ENCODE data around the gene SRBD1.

Gene SRBD1

DNA sequence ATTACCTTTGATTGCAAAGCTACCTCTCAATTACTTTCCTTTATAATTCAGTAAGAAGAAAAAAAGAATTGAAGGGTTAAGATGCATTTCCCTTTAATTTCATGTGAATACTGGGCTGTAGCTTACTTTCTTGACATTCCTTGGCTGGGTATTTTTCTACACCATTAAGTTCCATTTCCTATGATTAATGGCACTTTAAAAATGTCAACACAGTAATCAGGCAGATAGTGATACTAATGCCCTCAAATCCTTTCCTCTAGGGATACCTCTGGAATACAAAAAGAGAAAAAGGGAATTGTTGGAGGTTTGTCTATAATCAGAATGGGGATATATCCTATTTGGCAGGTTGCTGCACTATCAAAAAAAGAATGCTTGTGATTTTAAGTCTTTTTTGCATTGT is 216.9 kb downstream of the SRBD1 start:
- in situ Hi-C loops (cut with HindIII; ENCODE audit: low sequenced_read_pairs) = no loop called here

DNA sequence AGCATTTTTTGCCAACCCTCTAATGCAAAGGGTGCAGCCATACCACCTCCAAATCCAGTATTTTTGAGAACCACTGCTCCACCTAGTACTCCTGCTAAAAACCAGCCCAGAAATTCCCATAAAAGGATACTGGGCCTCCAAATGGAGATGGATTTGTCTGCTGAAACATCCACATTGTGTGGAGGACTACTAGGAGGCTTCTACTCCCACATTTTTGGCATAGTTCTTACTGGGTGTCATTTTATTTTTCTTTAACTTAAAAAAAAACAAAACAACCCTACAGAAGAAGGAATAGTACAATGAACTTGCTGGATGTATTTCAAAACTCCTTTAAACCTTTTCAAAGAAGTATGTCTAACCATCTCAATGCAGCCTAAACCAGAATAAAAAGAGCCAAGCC is 219.2 kb downstream of the SRBD1 start:
- in situ Hi-C loops (cut with HindIII; ENCODE audit: low sequenced_read_pairs) = no loop called here

DNA sequence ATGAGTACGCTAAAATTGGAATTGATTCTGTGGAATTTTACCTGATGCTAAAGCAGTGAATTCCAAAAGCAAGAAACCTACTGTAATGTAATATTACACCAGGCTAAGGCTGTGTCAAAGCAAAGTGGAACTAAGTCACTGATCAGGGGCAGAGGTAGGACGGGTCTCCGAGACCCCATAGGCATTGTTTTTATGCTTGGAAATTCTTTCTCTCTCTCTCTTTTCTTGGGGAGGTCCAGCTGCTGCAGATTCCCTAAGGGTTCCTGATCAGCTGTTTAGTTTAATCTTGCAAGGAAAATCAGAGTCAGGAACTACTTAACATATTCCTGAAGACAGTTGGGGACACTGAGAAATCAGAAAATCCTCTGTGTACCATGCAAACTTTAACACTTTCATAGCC is 220.2 kb downstream of the SRBD1 start:
- in situ Hi-C loops (cut with HindIII; ENCODE audit: low sequenced_read_pairs) = no loop called here

DNA sequence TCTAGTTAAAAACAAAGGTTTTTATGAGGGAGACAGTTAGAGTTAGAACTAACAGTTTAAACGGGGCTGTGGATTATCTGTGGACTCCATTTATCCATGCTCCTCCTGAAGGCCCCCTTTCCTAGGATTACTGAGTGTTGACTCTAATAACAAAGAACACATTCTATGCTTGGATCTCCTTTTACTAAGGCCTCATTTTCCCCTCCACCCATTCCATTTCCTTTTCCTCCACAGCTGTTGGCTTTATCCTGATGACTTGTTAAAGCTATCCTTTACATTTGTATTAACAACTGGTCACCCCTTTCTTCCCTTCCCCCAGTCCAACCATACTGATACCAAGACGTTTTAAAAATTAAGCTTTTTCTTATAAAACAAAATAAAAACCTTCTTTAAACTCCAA is 220.6 kb downstream of the SRBD1 start:
- in situ Hi-C loops (cut with HindIII; ENCODE audit: low sequenced_read_pairs) = no loop called here

- in situ Hi-C loops (cut with HindIII; ENCODE audit: low sequenced_read_pairs) = loop anchor here (5.0 kb wide), 1 partner anchor 51 kb away; no protein-coding TSS in a partner anchor
Observed at GRCh38 chr2:45388541-45389100, 222.4 kb downstream of the SRBD1 start.

- in situ Hi-C loops (cut with HindIII; ENCODE audit: low sequenced_read_pairs) = no loop called here
Observed at GRCh38 chr2:45382744-45383143, 228.3 kb downstream of the SRBD1 start.

GRCh38 chr2:45380131-45380836 is 230.8 kb downstream of the SRBD1 start:
- in situ Hi-C loops (cut with HindIII; ENCODE audit: low sequenced_read_pairs) = no loop called here

- in situ Hi-C loops (cut with HindIII; ENCODE audit: low sequenced_read_pairs) = no loop called here
Observed at GRCh38 chr2:45379399-45380087, 231.5 kb downstream of the SRBD1 start.

DNA sequence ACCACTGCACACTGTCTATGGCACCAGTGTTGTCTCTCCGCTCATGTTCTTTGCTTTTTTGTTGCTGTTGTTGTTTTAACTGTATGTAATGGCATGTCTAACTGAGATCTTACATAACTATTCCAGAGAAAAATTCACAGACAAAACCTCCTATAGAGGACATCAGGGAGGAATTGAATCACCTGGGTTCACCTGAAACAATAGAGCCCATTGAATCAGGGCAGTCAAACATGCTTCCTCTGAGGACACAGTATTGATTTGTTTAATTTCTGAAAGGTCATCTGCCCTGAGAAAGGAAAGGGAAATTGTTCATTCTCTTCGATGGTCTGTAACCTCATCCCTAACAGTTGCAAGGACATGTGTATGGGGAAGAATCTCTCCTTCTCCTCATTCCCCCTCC is 237.5 kb downstream of the SRBD1 start:
- in situ Hi-C loops (cut with HindIII; ENCODE audit: low sequenced_read_pairs) = no loop called here

DNA sequence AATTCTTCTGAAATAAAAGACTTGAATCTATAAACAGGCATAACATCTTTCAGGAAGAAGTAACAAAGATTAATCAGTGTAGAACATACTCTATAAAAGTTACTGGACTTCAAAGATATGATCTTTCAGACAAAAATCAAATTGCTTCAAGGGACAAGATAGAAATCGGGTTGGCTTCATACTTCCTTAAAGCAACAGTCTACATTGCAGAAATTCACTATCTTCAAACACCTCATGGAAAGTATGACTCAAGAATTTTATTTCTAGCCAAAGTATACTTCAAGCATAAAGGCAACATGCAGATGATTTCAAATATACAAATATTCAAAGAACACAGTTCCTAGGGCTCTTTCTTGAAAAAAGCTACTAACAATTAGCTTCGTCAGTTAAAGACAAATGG is 240.7 kb downstream of the SRBD1 start:
- in situ Hi-C loops (cut with HindIII; ENCODE audit: low sequenced_read_pairs) = no loop called here

GRCh38 chr2:45368792-45369191 is 242.3 kb downstream of the SRBD1 start:
- in situ Hi-C loops (cut with HindIII; ENCODE audit: low sequenced_read_pairs) = no loop called here

GRCh38 chr2:45361666-45362065 is 249.4 kb downstream of the SRBD1 start:
- in situ Hi-C loops (cut with HindIII; ENCODE audit: low sequenced_read_pairs) = no loop called here

- in situ Hi-C loops (cut with HindIII; ENCODE audit: low sequenced_read_pairs) = no loop called here
Observed at GRCh38 chr2:45354776-45355175, 256.3 kb downstream of the SRBD1 start.

DNA sequence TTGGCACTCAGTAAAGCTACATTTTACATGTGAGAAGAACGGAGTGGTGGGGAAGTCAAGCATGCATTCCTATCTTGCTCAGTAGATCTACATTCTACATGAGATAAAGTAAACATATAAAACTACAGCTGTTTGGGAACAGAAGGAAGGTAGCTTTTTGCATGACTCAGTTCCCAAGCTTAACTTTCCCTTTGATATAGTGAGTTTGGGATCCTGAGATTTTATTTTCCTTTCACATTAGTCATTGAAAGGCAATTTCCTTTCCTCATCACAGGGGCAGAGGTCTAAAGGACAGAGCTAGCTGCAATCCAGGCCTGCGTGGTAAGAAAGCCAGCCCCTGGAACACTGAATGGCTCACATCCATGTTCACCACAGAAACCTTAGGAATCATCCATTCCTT is 257.2 kb downstream of the SRBD1 start:
- in situ Hi-C loops (cut with HindIII; ENCODE audit: low sequenced_read_pairs) = no loop called here

DNA sequence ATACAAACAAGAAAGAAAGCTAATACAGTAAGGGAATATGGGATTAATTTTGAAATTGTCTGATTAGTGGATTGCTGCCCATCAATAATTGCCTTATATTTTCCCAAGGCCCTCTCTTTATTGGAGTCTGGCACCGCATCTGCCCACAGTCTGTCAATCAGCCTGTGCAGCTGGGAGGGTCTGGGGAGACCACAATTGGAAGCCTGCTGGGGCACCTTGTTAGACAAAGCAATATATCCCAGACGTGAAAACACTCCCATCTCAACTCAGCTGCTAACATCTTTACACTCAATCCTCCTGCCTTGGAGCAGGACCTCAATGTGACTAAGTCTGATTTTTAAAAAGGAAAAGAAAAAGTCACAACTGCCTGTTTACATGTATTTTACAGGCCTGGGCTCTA is 258.6 kb downstream of the SRBD1 start:
- in situ Hi-C loops (cut with HindIII; ENCODE audit: low sequenced_read_pairs) = no loop called here

GRCh38 chr2:45345331-45346234 is 265.5 kb downstream of the SRBD1 start:
- in situ Hi-C loops (cut with HindIII; ENCODE audit: low sequenced_read_pairs) = no loop called here

DNA sequence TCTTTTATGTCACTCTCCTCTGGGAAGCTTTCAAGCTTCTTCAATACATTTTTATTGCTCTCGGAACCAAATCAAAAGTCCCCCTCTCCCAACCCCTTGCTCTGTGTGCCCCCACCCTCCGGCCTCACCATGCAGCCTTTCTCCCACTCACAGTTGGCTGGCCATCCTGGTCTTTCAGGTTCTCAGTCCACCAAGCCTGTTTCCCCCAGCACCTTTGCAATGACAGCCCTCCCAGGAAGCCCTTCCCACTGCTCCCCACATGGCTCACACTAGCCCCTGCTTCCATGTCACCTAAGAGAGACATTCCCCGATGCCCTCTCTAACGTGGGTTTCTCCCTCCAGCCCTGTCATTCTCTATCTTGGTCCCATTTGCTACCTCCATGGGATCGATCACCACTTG is 266.6 kb downstream of the SRBD1 start:
- in situ Hi-C loops (cut with HindIII; ENCODE audit: low sequenced_read_pairs) = no loop called here

- in situ Hi-C loops (cut with HindIII; ENCODE audit: low sequenced_read_pairs) = no loop called here
Observed at GRCh38 chr2:45344071-45344470, 267.0 kb downstream of the SRBD1 start.

- in situ Hi-C loops (cut with HindIII; ENCODE audit: low sequenced_read_pairs) = no loop called here
Observed at GRCh38 chr2:45343251-45344017, 267.6 kb downstream of the SRBD1 start.

DNA sequence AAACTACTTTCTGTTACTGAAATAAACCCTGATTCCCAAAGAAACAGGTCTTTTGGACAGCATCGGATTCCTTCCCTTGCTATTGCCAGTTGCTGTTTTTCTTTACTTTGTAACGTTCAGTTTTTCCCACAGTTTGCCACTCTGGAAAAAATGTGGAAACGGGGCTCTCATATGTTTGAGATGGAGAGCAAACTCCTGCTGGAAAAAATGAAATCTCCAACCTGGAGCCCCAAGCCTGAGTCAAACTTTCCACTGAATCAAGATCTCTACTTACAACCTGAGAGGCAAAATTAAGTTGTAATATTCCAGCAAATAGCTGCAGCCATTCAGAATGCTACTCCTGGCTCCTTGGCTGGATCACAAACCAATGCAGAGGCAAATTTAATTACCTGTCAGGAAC is 270.7 kb downstream of the SRBD1 start:
- in situ Hi-C loops (cut with HindIII; ENCODE audit: low sequenced_read_pairs) = no loop called here

Measured in DLD1 (cell line).